ENCODE data around the gene NUTF2.

NUTF2 gene

DNA sequence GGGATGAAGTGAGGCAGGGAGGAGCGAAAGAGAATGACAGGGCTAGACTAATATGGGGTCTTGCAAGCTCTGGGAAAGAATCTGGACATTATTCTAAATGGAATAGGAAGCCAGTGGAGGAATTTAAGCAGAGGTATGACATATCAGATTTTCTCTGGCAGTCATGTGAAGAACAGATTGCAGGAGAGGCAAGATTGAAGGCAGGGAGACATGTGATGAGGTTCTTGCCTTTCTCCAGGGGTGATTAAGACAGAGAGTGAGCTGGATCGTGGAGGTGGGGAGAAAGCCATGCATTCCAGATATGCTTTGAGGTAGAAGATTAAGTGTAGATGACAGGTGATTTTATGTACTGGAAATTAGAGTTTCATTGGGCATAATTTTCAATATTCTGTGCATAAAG is 8.9 kb upstream of the NUTF2 start:
- no peak overlapping the region for H3K27ac ChIP-seq (ENCODE audit: poor library complexity, severe bottlenecking)
- H3K9me3 ChIP-seq (ENCODE audit: severe bottlenecking), result no peaks in the 10 kb centered on the region
- H3K36me3 ChIP-seq (ENCODE audit: low read depth), result no peaks in the 10 kb centered on the region
- TF ChIP-seq, protein P1, sequence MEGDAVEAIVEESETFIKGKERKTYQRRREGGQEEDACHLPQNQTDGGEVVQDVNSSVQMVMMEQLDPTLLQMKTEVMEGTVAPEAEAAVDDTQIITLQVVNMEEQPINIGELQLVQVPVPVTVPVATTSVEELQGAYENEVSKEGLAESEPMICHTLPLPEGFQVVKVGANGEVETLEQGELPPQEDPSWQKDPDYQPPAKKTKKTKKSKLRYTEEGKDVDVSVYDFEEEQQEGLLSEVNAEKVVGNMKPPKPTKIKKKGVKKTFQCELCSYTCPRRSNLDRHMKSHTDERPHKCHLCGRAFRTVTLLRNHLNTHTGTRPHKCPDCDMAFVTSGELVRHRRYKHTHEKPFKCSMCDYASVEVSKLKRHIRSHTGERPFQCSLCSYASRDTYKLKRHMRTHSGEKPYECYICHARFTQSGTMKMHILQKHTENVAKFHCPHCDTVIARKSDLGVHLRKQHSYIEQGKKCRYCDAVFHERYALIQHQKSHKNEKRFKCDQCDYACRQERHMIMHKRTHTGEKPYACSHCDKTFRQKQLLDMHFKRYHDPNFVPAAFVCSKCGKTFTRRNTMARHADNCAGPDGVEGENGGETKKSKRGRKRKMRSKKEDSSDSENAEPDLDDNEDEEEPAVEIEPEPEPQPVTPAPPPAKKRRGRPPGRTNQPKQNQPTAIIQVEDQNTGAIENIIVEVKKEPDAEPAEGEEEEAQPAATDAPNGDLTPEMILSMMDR (IDR thresholded peaks at IDR 0.05; ENCODE audit: poor library complexity, severe bottlenecking), result no peak
- DNase-seq (ENCODE audit: low spot score) (no peak), ATAC-seq (ENCODE audit: low read depth) (no peak)
- H3K27me3 ChIP-seq (ENCODE audit: insufficient read depth, poor library complexity, severe bottlenecking), result no peaks in the 10 kb centered on the region
- no peaks in the 10 kb centered on the region for H3K4me1 ChIP-seq (ENCODE audit: insufficient read depth, poor library complexity, severe bottlenecking)
- H3K4me3 ChIP-seq (ENCODE audit: severe bottlenecking), result no peak overlapping the region

DNA sequence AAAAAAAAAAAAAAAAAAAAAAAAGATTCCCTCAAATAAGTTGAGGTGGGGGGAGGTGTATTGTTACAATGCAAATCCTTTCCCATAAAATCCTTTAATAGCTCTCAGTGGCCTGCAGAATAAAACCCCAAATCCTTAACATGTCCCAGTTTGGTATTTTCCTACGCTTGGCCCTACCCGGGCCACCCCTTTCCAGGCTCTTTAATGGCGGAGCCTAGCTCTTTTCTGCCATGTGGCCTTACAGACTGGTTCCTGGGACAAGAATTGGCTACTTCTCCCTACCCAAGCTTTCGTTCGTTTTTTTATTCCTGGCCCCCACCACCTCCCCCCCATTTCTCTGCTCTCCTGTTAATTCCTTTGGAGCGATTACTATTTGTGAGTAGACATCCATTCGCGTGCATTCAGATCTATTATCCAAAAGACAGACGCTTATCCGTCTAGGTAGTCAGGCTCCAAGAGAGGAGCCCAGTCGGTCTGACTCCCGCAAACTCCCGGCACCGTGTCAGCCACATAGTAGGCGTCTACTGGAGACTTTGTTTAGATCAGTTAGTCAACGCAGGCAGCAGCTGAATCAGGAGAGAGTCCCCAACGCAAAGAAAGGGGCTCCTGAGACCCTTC is 5.4 kb upstream of the NUTF2 start:
- TF ChIP-seq, protein P1 (IDR thresholded peaks at IDR 0.05; ENCODE audit: poor library complexity, severe bottlenecking), result no peak
- DNase-seq (ENCODE audit: low spot score) (no peak), ATAC-seq (ENCODE audit: low read depth) (no peak)
- Histone ChIP-seq H3K36me3 (ENCODE audit: low read depth) (peaks cover 9% of the 10 kb centered on the region), H3K27ac (ENCODE audit: poor library complexity, severe bottlenecking) (peak overlapping the region; percentile 74), H3K9me3 (ENCODE audit: severe bottlenecking) (no peaks in the 10 kb centered on the region), H3K4me1 (ENCODE audit: insufficient read depth, poor library complexity, severe bottlenecking) (peaks cover 11% of the 10 kb centered on the region), H3K4me3 (ENCODE audit: severe bottlenecking) (peak overlapping the region; percentile 99), H3K27me3 (ENCODE audit: insufficient read depth, poor library complexity, severe bottlenecking) (no peaks in the 10 kb centered on the region)

GRCh38 chr16:67841816-67842508 is 4.8 kb upstream of the NUTF2 start, which contains the start of gene THAP11:
TSS of gene THAP11 (plus strand) at chr16:67842320. CDS start at chr16:67842555, 235 bp downstream.
- H3K4me1 ChIP-seq (ENCODE audit: insufficient read depth, poor library complexity, severe bottlenecking), result peaks cover 11% of the 10 kb centered on the region
- no peaks in the 10 kb centered on the region for H3K27me3 ChIP-seq (ENCODE audit: insufficient read depth, poor library complexity, severe bottlenecking)
- no peaks in the 10 kb centered on the region for H3K9me3 ChIP-seq (ENCODE audit: severe bottlenecking)
- TF ChIP-seq, protein P1 (IDR thresholded peaks at IDR 0.05; ENCODE audit: poor library complexity, severe bottlenecking), result peak; percentile 91
- DNase-seq (ENCODE audit: low spot score), result peak; percentile 93
- H3K27ac ChIP-seq (ENCODE audit: poor library complexity, severe bottlenecking), result peak within 1 kb of the TSS; percentile 74
- ATAC-seq (ENCODE audit: low read depth), result peak; percentile 46
- H3K4me3 ChIP-seq (ENCODE audit: severe bottlenecking), result peak within 1 kb of the TSS; percentile 99
- peaks cover 9% of the 10 kb centered on the region for H3K36me3 ChIP-seq (ENCODE audit: low read depth)

DNA sequence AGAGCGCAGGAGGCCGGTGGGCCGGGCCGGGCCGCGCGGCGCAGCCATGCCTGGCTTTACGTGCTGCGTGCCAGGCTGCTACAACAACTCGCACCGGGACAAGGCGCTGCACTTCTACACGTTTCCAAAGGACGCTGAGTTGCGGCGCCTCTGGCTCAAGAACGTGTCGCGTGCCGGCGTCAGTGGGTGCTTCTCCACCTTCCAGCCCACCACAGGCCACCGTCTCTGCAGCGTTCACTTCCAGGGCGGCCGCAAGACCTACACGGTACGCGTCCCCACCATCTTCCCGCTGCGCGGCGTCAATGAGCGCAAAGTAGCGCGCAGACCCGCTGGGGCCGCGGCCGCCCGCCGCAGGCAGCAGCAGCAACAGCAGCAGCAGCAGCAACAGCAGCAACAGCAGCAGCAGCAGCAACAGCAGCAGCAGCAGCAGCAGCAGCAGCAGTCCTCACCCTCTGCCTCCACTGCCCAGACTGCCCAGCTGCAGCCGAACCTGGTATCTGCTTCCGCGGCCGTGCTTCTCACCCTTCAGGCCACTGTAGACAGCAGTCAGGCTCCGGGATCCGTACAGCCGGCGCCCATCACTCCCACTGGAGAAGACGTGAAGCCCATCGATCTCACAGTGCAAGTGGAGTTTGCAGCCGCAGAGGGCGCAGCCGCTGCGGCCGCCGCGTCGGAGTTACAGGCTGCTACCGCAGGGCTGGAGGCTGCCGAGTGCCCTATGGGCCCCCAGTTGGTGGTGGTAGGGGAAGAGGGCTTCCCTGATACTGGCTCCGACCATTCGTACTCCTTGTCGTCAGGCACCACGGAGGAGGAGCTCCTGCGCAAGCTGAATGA is 4.0 kb upstream of the NUTF2 start:
- Histone ChIP-seq H3K4me3 (ENCODE audit: severe bottlenecking) (peak overlapping the region; percentile 99), H3K27me3 (ENCODE audit: insufficient read depth, poor library complexity, severe bottlenecking) (no peaks in the 10 kb centered on the region), H3K4me1 (ENCODE audit: insufficient read depth, poor library complexity, severe bottlenecking) (peaks cover 12% of the 10 kb centered on the region), H3K36me3 (ENCODE audit: low read depth) (peaks cover 9% of the 10 kb centered on the region), H3K9me3 (ENCODE audit: severe bottlenecking) (no peaks in the 10 kb centered on the region), H3K27ac (ENCODE audit: poor library complexity, severe bottlenecking) (peak overlapping the region; percentile 74)
- DNase-seq (ENCODE audit: low spot score), result peak; percentile 75
- peak; percentile 5; the same call in 1 of the 3 replicates for ATAC-seq (ENCODE audit: low read depth)
- TF ChIP-seq, protein P1 (IDR thresholded peaks at IDR 0.05; ENCODE audit: poor library complexity, severe bottlenecking), result no peak
